Activated gamma-delta T cell treated with anti-CD3 and anti-CD28 coated beads, Interleukin-2, amount 50 U/mL, for 16 hours (primary cell): ENCODE data around the gene GTF2H1.
"Not testable (repeated sequence)": the region's sequence is repeated elsewhere in the genome, so short reads cannot be mapped to it uniquely, and the experiment has no call there.

ENCODE experiments used
- DNase-seq: peaks from one replicate; pipeline ENCODE4 v3.0.0-alpha.2; 2020; ENCODE audit warnings: low read depth

The GTF2H1 gene

GRCh38 chr11:18319914-18320313 is 2.5 kb upstream of the GTF2H1 start:
- no peak for DNase-seq

- no peak for DNase-seq
Measured at GRCh38 chr11:18320617-18321016, 1.8 kb upstream of the GTF2H1 start.

GRCh38 chr11:18321578-18321968 is 794 bp upstream of the GTF2H1 start:
- DNase-seq, result no peak

- DNase-seq, result no peak
Measured at GRCh38 chr11:18322818-18323570, 627 bp downstream of the GTF2H1 start.

GRCh38 chr11:18323881-18324280 is 1.5 kb downstream of the GTF2H1 start:
- not testable (repeated sequence) for DNase-seq

- no peak for DNase-seq
Measured at GRCh38 chr11:18324381-18324780, 2.0 kb downstream of the GTF2H1 start.

- DNase-seq, result no peak
Measured at GRCh38 chr11:18329196-18329870, 7.0 kb downstream of the GTF2H1 start.

- DNase-seq, result no peak
Measured at GRCh38 chr11:18330921-18331320, 8.6 kb downstream of the GTF2H1 start.

GRCh38 chr11:18332302-18332701 is 9.9 kb downstream of the GTF2H1 start:
- DNase-seq, result no peak

GRCh38 chr11:18332891-18333290 is 10.5 kb downstream of the GTF2H1 start:
- DNase-seq, result no peak

- DNase-seq, result no peak
Measured at GRCh38 chr11:18347471-18348125, 25.2 kb downstream of the GTF2H1 start.

- DNase-seq, result no peak
Measured at GRCh38 chr11:18352581-18352980, 30.2 kb downstream of the GTF2H1 start.

- DNase-seq, result no peak
Measured at GRCh38 chr11:18358646-18359045, 36.3 kb downstream of the GTF2H1 start.

GRCh38 chr11:18361154-18361553 is 38.8 kb downstream of the GTF2H1 start:
- DNase-seq, result no peak

- DNase-seq, result no peak
Measured at GRCh38 chr11:18364495-18365073, 42.2 kb downstream of the GTF2H1 start.

GRCh38 chr11:18365741-18366140 is 43.4 kb downstream of the GTF2H1 start:
- DNase-seq, result no peak

GRCh38 chr11:18366286-18366685 is 43.9 kb downstream of the GTF2H1 start:
- DNase-seq, result no peak

- no peak for DNase-seq
Measured at GRCh38 chr11:18367431-18367830, 45.1 kb downstream of the GTF2H1 start.

- DNase-seq, result no peak
Measured at GRCh38 chr11:18368221-18368620, 45.9 kb downstream of the GTF2H1 start.

- DNase-seq, result no peak
Measured at GRCh38 chr11:18369398-18369797, 47.0 kb downstream of the GTF2H1 start.

- DNase-seq, result no peak
Measured at GRCh38 chr11:18371279-18371678, 48.9 kb downstream of the GTF2H1 start.

GRCh38 chr11:18372201-18372600 is 49.8 kb downstream of the GTF2H1 start:
- no peak for DNase-seq

GRCh38 chr11:18374956-18375355 is 52.6 kb downstream of the GTF2H1 start:
- DNase-seq, result no peak
